Measurements from ENCODE around the gene TM4SF18.

The TM4SF18 gene

GRCh38 chr3:149336925-149337324 is 3.5 kb upstream of the TM4SF18 start:
- Histone ChIP-seq H3K4me3 (no peak overlapping the region), H3K27ac (peak overlapping the region in 3 of 21 experiments; percentile 20 to 23 (median 21))

DNA sequence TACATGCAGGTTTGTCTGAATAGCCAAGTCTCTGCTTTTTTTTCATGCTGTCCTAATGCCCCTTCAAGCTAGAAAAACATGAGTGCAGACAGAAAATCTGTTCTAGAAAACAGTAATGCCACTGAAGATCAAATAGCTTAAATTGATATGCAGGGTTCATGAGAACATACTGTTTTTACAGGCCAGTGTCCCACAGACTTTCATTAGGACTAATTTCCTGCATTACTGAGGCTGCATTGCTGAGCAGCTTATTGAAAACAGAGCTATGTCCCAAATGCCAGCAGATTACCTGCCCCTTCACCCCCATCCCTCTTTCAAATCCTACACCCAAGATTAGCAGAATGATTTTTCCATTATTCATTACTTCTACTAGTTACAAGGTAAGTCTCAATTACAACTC is 665 bp downstream of the TM4SF18 start:
- H3K27ac ChIP-seq = peak overlapping the region in 6 of 21 experiments; percentile 6 to 58 (median 45)
- peak overlapping the region in 1 of 7 experiments; percentile 0 for H3K4me3 ChIP-seq

DNA sequence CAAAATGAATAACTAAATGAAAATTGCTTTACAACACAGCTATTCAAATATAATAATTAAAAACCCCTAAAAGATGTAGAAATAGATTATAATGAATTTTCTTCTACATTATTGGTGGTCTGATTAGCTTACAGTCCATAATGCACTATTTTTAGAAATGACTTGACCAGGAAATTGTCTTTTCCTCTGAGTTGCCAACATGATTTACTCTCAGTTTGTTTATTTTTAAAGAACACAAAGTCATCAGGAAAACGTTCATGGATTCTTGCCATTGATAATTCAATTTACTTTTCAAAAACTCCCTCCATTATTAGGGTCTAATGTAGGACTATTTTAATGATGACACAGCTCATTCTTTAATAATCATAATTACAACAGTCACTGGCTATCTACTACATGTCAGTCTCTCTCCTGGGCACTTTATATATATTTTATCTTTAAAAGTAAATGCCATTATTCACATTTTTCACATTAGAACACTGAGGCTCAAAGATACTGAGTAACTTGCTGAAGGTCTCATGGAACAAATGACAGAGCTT is 1.1 kb downstream of the TM4SF18 start:
- H3K4me3 ChIP-seq = peak overlapping the region in 1 of 7 experiments; percentile 0
- peak overlapping the region in 4 of 21 experiments; percentile 6 to 58 (median 52) for H3K27ac ChIP-seq

- H3K4me3 ChIP-seq = no peak overlapping the region
- no peak overlapping the region for H3K27ac ChIP-seq
Observed at GRCh38 chr3:149331396-149331795, 2.0 kb downstream of the TM4SF18 start.

DNA sequence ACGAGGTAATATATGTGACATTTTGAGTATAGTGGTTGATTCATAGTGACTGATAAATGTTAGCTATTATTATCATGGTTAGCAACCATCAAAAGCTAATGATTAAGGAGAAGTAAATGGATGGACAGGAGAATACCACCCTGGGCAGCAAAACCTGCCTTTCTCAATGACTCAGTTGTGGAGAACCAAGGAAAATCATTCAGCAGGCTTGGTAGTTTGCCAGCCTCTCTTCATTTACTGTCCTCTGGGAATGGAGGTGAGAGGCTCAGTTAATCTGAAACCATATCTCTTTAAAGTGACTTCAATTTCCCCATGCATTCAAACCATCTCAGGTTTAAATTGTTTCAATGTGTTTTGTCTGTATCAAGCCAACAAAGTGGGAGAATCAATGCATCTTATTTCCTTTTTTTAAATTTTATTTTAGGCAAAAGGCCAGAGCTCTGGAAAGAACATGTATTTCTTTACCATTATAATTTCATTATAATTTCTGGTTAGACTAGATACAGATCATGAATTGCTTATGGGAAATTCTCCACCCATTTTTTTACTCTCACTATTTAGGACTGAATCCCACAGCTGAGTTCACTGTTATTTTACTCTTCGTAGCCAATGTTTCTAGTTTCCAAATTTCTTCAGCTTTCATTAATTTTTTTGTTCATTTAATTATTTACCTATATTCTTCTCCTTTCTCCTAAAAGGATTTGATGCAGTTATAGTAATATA is 2.7 kb downstream of the TM4SF18 start:
- Histone ChIP-seq H3K27ac (no peak overlapping the region), H3K4me3 (no peak overlapping the region)

DNA sequence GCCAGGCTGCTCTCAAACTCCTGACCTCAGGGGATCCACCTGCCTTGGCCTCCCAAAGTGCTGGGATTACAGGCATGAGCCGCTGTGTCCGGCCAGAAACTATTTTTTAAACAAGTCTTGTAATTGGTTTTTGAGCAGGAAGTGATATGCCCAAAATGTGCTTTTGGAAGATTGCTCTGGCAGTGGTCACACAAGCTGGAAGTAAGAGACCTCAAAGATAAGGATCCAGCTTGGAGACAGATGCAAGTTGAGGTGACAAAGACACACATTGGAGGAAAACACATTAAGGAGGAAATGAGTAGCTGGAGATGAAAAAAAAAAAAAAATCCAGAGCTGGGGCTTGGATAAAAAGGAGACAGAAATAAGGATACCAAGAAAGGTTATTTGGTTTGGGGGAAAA is 6.3 kb downstream of the TM4SF18 start:
- Histone ChIP-seq H3K27ac (no peak overlapping the region), H3K4me3 (no peak overlapping the region)

DNA sequence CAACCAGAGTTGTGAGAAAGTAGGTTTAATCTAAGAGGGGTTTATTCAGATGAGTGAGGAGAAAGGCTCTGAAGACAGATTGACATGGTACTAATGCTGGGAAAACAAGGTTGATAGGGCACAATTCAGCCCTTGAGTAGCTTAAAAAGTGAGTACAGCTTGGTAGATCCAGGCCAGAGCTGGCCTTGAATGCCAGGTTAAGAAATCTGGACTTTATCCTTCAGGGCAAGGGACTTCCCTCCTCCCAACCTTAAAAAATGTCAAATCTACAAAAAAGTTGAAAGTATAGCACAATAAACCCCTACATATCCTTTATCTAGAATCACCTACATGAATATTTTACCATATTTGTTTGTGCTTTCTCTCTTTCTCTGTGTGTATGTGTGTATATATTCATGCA is 7.9 kb downstream of the TM4SF18 start:
- Histone ChIP-seq H3K4me3 (no peak overlapping the region), H3K27ac (no peak overlapping the region)

- no peak overlapping the region for H3K27ac ChIP-seq
- H3K4me3 ChIP-seq = no peak overlapping the region
Observed at GRCh38 chr3:149324332-149324731, 9.1 kb downstream of the TM4SF18 start.

GRCh38 chr3:149321640-149322039 is 11.8 kb downstream of the TM4SF18 start:
- H3K4me3 ChIP-seq = no peak overlapping the region

GRCh38 chr3:149321136-149321535 is 12.3 kb downstream of the TM4SF18 start:
- H3K27ac ChIP-seq = no peak overlapping the region
- H3K4me3 ChIP-seq = no peak overlapping the region

More at GRCh38 chr3:149321640-149322039, 11.8 kb downstream of the TM4SF18 start:
- no peak overlapping the region for H3K27ac ChIP-seq

- Histone ChIP-seq H3K4me3 (no peak overlapping the region), H3K27ac (no peak overlapping the region)
Observed at GRCh38 chr3:149319750-149320149, 13.7 kb downstream of the TM4SF18 start.

DNA sequence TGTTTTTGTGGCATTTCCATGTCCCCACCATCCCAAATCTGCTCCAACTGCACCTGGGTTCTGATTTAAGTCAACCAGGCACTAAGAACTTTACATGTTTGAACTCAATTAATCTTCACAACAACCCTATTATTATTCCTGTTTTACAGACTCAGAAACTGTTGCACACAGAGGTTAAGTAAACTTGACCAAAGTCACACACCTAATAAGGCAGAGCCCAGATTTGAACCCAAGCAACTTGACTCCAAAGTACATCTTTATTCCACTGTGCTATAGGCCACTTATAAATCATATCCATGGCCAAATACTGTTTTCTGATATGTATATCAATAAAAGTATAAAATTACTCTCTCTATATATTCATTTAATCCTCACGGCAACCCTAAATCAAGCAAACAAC is 16.4 kb downstream of the TM4SF18 start:
- Histone ChIP-seq H3K4me3 (no peak overlapping the region), H3K27ac (no peak overlapping the region)

DNA sequence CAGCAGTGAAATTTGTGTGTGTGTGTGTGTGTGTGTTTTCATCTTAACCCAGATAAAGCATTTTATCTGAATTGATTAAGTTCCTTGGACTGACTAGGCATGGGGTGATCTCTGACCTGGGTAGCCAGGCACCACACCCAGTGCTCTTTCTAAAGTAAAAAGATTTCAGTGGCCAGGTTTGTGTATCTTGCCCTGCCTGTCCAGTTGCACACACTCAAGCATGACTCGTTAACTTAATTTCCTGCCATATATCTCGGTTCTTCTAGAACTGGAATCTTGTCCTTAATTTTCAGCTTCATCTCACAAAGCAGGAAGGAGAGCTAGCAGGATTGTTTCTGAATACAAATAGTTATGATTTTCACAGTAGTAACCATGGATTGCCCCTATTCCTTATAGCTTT is 17.0 kb downstream of the TM4SF18 start:
- no peak overlapping the region for H3K4me3 ChIP-seq
- H3K27ac ChIP-seq = no peak overlapping the region

DNA sequence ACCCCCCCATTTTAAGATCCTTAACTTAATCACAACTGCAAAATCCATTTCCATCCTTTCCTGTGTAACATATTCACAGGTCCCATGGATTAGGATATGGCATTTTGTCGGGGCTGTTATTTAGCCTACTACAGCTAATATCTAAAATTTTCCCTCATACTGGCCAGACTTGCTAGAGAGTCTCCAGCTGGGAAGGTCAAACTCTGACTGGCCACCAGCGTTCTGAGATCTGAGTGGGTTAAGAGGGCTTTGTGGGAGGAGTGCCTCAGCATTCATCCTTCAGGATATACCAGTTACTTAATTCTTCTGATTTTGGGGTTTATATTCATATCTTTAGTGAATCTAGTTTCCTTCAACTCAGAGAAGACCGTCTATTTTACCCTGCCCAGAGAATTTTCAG is 17.7 kb downstream of the TM4SF18 start:
- H3K4me3 ChIP-seq = no peak overlapping the region
- peak overlapping the region in 3 of 21 experiments; percentile 6 to 55 (median 54) for H3K27ac ChIP-seq

GRCh38 chr3:149314807-149315578 is 18.4 kb downstream of the TM4SF18 start:
- Histone ChIP-seq H3K27ac (peak overlapping the region in 3 of 21 experiments; percentile 34 to 55 (median 54)), H3K4me3 (no peak overlapping the region)

DNA sequence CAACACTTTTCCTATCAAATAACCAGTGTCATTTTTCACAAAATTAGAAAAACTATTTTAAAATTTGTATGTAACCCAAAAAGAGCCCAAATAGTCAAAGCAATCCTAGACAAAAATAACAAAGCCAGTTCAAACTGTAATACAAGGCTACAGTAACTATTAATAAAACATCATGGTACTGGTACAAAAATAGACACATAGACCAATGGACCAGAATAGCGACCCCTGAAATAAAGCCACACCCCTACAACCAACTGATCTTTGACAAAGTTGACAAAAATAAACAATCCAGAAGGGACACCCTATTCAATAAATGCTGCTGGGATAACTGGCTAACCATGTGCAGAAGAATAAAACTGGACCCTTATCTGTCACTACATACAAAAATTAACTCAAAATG is 19.9 kb downstream of the TM4SF18 start:
- no peak overlapping the region for H3K27ac ChIP-seq
- H3K4me3 ChIP-seq = no peak overlapping the region

GRCh38 chr3:149310796-149311534 is 22.5 kb downstream of the TM4SF18 start:
- no peak overlapping the region for H3K4me3 ChIP-seq
- peak overlapping the region in 1 of 21 experiments; percentile 34 for H3K27ac ChIP-seq

DNA sequence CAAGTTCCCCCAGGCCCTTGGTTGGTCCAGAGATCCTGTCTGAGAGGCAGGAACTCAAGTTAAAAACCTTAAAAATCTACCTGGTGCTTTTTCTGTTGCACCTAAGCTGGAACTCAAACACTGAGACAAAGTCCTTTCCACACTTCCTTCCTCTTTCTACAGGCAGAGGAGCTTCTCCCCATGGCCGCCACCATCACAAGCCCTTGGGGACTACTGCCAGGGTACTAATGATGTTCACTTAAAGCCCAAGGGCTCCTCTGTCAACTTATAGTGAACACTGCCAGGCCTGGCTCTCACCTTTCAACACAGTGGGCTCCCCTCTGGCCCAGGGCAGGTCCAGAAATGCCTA is 26.0 kb downstream of the TM4SF18 start:
- peak overlapping the region in 1 of 21 experiments; percentile 35 for H3K27ac ChIP-seq
- H3K4me3 ChIP-seq = no peak overlapping the region

- Histone ChIP-seq H3K27ac (peak overlapping the region in 1 of 21 experiments; percentile 35), H3K4me3 (no peak overlapping the region)
Observed at GRCh38 chr3:149306751-149307434, 26.5 kb downstream of the TM4SF18 start.

GRCh38 chr3:149305376-149305775 is 28.1 kb downstream of the TM4SF18 start:
- no peak overlapping the region for H3K4me3 ChIP-seq
- H3K27ac ChIP-seq = no peak overlapping the region
